Measurements from ENCODE around the gene DDX59. TPM values are rescaled to one million over a fixed set of nuclear protein-coding genes. Genes with fewer than 3 reads are reported as not detected.
A peak's percentile ranks its signal among the peaks of the same experiment; 100 is the strongest.
"Not testable (repeated sequence)": the region's sequence is repeated elsewhere in the genome, so short reads cannot be mapped to it uniquely, and the experiment has no call there.

Gene DDX59
- total RNA-seq, 2 experiments from 2014 or later, result 22.5 to 23.8 TPM

- H3K4me1 Mint-ChIP-seq (ENCODE audit: low read depth), result no peaks in the 10 kb centered on the region
- ChIA-PET CTCF (interaction anchor here (0.8 to 3.2 kb wide), 5 partner anchors 9 to 338 kb away, joined by 3 to 18 read pairs (median 3); no protein-coding TSS in a partner anchor), POLR2A (interaction anchor here (0.5 kb wide), 1 partner anchor 229 kb away, joined by 3 read pairs; no protein-coding TSS in a partner anchor)
- H3K27me3 Mint-ChIP-seq, result no peaks in the 10 kb centered on the region
- ATAC-seq (no peak), DNase-seq (no peak)
- no peak overlapping the region for H3K4me3 Mint-ChIP-seq
- H3K36me3 Mint-ChIP-seq (ENCODE audit: low read depth), result no peaks in the 10 kb centered on the region
- no peaks in the 10 kb centered on the region for H3K9me3 Mint-ChIP-seq
- intact Hi-C loops (cut with micrococcal nuclease), result no loop called here
- no peak overlapping the region for H3K27ac Mint-ChIP-seq
- TF ChIP-seq, protein P1, sequence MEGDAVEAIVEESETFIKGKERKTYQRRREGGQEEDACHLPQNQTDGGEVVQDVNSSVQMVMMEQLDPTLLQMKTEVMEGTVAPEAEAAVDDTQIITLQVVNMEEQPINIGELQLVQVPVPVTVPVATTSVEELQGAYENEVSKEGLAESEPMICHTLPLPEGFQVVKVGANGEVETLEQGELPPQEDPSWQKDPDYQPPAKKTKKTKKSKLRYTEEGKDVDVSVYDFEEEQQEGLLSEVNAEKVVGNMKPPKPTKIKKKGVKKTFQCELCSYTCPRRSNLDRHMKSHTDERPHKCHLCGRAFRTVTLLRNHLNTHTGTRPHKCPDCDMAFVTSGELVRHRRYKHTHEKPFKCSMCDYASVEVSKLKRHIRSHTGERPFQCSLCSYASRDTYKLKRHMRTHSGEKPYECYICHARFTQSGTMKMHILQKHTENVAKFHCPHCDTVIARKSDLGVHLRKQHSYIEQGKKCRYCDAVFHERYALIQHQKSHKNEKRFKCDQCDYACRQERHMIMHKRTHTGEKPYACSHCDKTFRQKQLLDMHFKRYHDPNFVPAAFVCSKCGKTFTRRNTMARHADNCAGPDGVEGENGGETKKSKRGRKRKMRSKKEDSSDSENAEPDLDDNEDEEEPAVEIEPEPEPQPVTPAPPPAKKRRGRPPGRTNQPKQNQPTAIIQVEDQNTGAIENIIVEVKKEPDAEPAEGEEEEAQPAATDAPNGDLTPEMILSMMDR (IDR thresholded peaks at IDR 0.05), result no peak
Observed at GRCh38 chr1:200634261-200635122, 35.2 kb downstream of the DDX59 start.

DNA sequence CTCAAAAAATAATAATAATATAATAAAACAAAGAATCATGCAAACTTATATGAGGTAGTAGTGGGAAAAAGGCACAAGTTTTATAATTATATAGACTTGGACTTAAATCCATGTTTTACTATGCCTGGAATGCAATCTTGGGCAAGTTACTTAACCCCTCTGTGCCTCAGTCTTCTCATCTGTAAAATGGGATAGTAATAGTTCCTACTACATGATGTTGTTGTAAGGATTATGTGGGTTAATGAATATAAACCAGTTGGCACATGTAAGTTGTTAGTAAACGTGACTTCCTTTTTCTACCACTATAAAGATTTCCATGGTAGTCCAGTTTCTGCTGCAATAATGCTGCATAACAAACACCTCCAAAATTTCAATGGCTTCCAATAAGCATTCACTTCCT lies 38.3 kb downstream of the DDX59 start:
- H3K4me3 Mint-ChIP-seq, result no peak overlapping the region
- POLR2A ChIA-PET, result no interaction called here
- H3K9me3 Mint-ChIP-seq, result no peaks in the 10 kb centered on the region
- ATAC-seq (no peak), DNase-seq (no peak)
- TF ChIP-seq, protein P1 (IDR thresholded peaks at IDR 0.05), result no peak
- no peaks in the 10 kb centered on the region for H3K27me3 Mint-ChIP-seq
- peaks cover 24% of the 10 kb centered on the region for H3K4me1 Mint-ChIP-seq (ENCODE audit: low read depth)
- intact Hi-C loops (cut with micrococcal nuclease), result no loop called here
- CTCF ChIA-PET, result no interaction called here
- no peaks in the 10 kb centered on the region for H3K36me3 Mint-ChIP-seq (ENCODE audit: low read depth)
- no peak overlapping the region for H3K27ac Mint-ChIP-seq

GRCh38 chr1:200630515-200630899 lies 39.2 kb downstream of the DDX59 start:
- H3K27ac Mint-ChIP-seq; DNase-seq; H3K9me3 Mint-ChIP-seq; intact Hi-C loops (cut with micrococcal nuclease); H3K36me3 Mint-ChIP-seq (ENCODE audit: low read depth); POLR2A ChIA-PET; H3K27me3 Mint-ChIP-seq; ATAC-seq; H3K4me3 Mint-ChIP-seq: not testable (repeated sequence)
- peaks cover 28% of the 10 kb centered on the region for H3K4me1 Mint-ChIP-seq (ENCODE audit: low read depth)
- CTCF ChIA-PET, result interaction anchor here (0.7 to 0.9 kb wide), 2 partner anchors 14 to 173 kb away, joined by 3 read pairs; no protein-coding TSS in a partner anchor

DNA sequence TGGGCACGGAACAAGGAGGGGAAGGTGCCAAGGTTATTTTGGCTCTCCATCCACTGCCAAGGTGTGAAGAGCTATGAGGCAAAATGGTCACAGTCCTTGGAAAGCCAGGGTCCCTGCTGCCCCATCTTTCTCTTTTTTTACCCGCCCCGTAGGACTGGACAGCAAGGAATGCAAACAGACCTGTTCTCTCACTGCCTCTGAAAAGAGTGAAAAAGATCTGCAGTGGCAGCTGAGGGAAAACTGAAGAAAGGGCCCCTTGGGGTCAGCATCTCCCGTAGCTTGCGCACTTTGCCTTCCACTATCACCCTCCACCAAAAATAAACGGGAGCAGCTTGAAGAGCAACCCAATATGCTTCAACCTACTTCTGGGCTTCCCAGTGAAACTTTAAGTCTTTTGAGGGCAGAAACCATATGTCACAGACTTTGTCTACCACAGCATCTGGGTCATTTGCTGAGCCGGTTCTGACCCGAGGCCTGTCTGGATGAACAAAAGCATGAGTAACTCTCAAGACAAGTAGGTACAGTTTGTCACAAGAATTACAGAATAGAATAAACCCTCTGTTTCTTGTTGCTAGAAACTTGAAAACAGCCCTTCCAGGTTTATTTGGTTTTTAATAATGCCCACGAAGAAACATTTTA lies 39.7 kb downstream of the DDX59 start:
- ATAC-seq (no peak), DNase-seq (no peak)
- peaks cover 33% of the 10 kb centered on the region for H3K4me1 Mint-ChIP-seq (ENCODE audit: low read depth)
- no peak overlapping the region for H3K4me3 Mint-ChIP-seq
- H3K36me3 Mint-ChIP-seq (ENCODE audit: low read depth), result no peaks in the 10 kb centered on the region
- POLR2A ChIA-PET, result no interaction called here
- intact Hi-C loops (cut with micrococcal nuclease), result loop anchor here (5.0 kb wide), 1 partner anchor 112 kb away; no protein-coding TSS in a partner anchor
- H3K9me3 Mint-ChIP-seq, result no peaks in the 10 kb centered on the region
- TF ChIP-seq, protein P1 (IDR thresholded peaks at IDR 0.05), result no peak
- CTCF ChIA-PET, result interaction anchor here (0.7 to 0.9 kb wide), 2 partner anchors 14 to 174 kb away, joined by 3 read pairs; no protein-coding TSS in a partner anchor
- H3K27ac Mint-ChIP-seq, result no peak overlapping the region
- no peaks in the 10 kb centered on the region for H3K27me3 Mint-ChIP-seq

GRCh38 chr1:200628223-200628881 lies 41.4 kb downstream of the DDX59 start:
- Mint-ChIP-seq H3K4me3 (peak overlapping the region; percentile 28), H3K9me3 (no peaks in the 10 kb centered on the region), H3K27me3 (no peaks in the 10 kb centered on the region), H3K36me3 (ENCODE audit: low read depth) (no peaks in the 10 kb centered on the region), H3K27ac (peak overlapping the region; percentile 32), H3K4me1 (ENCODE audit: low read depth) (peaks cover 38% of the 10 kb centered on the region)
- ATAC-seq (peak; percentile 65), DNase-seq (peak; percentile 78)
- ChIA-PET CTCF (interaction anchor here (1.1 kb wide), 1 partner anchor 42 kb away, joined by 3 read pairs; the partner anchor contains the start of gene DDX59), POLR2A (interaction anchor here (0.9 to 2.1 kb wide), 3 partner anchors 40 to 394 kb away, joined by 3 to 8 read pairs (median 3); partner anchors contain the start of gene DDX59)
- TF ChIP-seq, protein P1 (IDR thresholded peaks at IDR 0.05), result no peak
- intact Hi-C loops (cut with micrococcal nuclease), result loop anchor here (5.0 kb wide), 1 partner anchor 114 kb away; no protein-coding TSS in a partner anchor

Measured in activated CD8-positive, alpha-beta T cell treated with anti-CD3 and anti-CD28 coated beads for 36 hours (primary cell).